Lower leg skin (tissue), 4 donors: ENCODE measurements around the gene DHRS7C. TPM values are rescaled to one million over a fixed set of nuclear protein-coding genes. Genes with fewer than 3 reads are reported as not detected.

Source experiments
- DNase-seq, 2 donors: peaks; one replicate each; pipeline ENCODE4 v3.0.0-alpha.2; 2019; ENCODE audit warnings: low spot score in 2 of 2
- H3K4me3 ChIP-seq: fragments of 200-600 bp; sonication (generic); 2 replicates; pipeline ENCODE4 v1.5.1; 2017; ENCODE audit warnings: mild to moderate bottlenecking, low read depth; ENCODE audit not compliant: poor library complexity, severe bottlenecking
- POLR2A ChIP-seq, 2 donors: fragments of 450-650 bp; IDR thresholded peaks; one replicate each; pipeline ENCODE4 v1.6.1; 2016 to 2017; ENCODE audit warnings: antibody characterized with exemption in 2 of 2, mild to moderate bottlenecking in 1 of 2, moderate library complexity in 1 of 2
- WGBS, 2 donors: methylation state at CpG; one replicate each; pipeline ENCODE4 v1.1.5; 2018; 5-methylcytosine and 5-hydroxymethylcytosine counted together
- intact Hi-C: fragments of 100-400 bp; cut with DNase I; formaldehyde crosslinking; loops from one replicate; pipeline ENCODE4 v1.15.0; 2023; ENCODE audit warnings: low total_unique reads
- total RNA-seq, 4 donors: library from RNA; depleted of rRNA; stranded (reverse); fragments of >200 nt; gene quantifications; one replicate each; pipeline ENCODE4 v1.1.0, GENCODE V29; 2016
- TF ChIP-seq, protein P1 (sequence below), 3 donors: fragments of 450-650 bp; IDR thresholded peaks; one replicate each; pipeline ENCODE4 v1.5.1; 2016; ENCODE audit warnings: antibody characterized with exemption in 3 of 3, mild to moderate bottlenecking in 3 of 3, moderate library complexity in 2 of 3

The DHRS7C gene
- total RNA-seq, 4 donors from 2014 or later, result not detected

DNA sequence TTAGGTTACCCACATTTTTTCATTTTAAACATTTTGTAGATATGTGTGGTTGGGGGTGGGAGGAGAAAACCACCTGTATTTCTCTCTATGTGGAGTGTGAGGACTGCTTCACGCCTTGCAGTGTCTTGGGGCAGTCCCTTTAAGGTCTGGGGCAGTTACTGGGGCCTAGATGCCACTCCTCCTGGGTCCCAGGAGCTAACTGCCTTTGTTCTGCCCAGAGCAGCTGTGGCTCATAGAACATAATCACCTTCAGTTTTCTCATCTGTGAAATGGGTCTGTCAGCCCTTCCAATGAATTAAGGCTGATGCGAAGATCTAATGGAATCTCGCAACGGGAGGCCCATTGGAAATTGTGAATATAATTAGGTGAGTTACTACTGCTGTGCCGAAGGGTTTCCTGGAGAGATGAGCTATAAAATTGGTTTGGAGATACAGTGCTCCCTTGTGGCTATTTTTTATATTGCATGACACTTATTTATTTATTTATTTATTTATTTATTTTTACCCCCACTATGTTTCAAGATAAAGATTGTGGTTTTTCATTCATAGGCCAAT is 22.9 kb downstream of the DHRS7C start:
- intact Hi-C loops, result no loop called here

DNA sequence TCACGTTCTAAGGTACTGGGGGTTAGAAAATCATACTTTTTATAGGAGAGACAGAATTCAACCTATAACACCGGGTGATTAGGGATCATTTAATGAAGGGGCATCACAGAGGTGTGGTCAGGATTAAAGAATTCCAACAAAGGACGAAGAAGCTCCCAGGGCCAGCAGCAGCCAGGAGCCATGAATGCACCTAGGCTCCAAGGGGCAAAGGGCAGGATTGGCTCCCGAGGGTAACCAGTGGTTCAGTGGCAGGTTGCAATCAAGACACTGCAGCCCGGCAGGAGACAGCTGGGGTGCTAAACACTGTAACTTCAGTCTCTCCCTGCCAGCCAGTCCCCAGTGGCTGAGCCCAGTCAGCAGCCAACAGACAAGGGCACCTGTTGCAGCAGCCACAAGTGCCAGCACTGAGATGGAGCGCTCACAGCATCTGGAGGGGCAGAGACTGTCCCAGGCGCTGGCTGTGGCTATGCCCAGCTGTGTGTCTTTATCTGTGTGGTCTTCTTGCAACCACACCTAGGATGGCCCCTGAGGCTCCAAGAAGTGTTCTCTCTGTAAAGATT is 23.9 kb downstream of the DHRS7C start:
- no peak for DNase-seq
- 83 to 86% methylated on average over 6 to 7 of the region's 7 CpGs for WGBS, 2 donors
- H3K4me3 ChIP-seq, result no peak overlapping the region
- intact Hi-C loops, result no loop called here
- TF ChIP-seq, protein P1, sequence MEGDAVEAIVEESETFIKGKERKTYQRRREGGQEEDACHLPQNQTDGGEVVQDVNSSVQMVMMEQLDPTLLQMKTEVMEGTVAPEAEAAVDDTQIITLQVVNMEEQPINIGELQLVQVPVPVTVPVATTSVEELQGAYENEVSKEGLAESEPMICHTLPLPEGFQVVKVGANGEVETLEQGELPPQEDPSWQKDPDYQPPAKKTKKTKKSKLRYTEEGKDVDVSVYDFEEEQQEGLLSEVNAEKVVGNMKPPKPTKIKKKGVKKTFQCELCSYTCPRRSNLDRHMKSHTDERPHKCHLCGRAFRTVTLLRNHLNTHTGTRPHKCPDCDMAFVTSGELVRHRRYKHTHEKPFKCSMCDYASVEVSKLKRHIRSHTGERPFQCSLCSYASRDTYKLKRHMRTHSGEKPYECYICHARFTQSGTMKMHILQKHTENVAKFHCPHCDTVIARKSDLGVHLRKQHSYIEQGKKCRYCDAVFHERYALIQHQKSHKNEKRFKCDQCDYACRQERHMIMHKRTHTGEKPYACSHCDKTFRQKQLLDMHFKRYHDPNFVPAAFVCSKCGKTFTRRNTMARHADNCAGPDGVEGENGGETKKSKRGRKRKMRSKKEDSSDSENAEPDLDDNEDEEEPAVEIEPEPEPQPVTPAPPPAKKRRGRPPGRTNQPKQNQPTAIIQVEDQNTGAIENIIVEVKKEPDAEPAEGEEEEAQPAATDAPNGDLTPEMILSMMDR (IDR thresholded peaks at IDR 0.05), result no peak
- TF ChIP-seq POLR2A (IDR thresholded peaks at IDR 0.05), result no peak

More for the DNA sequence above, 22.9 kb downstream of the DHRS7C start:
- WGBS, 2 donors, result 32 to 37% methylated on average over 5 of the region's 5 CpGs
- no peak for TF ChIP-seq POLR2A (IDR thresholded peaks at IDR 0.05)
- TF ChIP-seq, protein P1 (IDR thresholded peaks at IDR 0.05), result no peak
- no peak for DNase-seq
- no peak overlapping the region for H3K4me3 ChIP-seq

DNA sequence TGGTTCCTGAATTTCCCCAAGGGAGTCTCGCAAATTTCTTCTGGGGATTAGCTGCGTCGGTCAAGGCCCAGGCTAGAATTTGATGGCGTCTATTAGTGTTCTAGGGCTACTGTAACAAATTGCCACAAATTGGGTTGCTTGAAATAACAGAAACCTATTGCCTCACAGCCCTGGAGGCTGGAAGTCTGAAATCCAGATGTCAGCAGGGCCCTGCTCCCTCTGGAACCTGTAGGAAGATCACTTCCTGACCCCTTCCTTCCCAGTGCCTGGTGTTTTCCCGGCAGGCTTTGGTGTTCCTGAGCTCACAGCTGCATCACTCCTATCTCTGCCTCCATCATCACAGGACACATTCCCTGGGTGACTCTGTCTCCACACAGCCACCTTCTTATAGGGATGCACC is 24.4 kb downstream of the DHRS7C start:
- no peak for TF ChIP-seq POLR2A (IDR thresholded peaks at IDR 0.05)
- TF ChIP-seq, protein P1 (IDR thresholded peaks at IDR 0.05), result no peak
- no peak for DNase-seq
- WGBS, 2 donors, result 71 to 73% methylated on average over 5 of the region's 5 CpGs
- H3K4me3 ChIP-seq, result no peak overlapping the region
- intact Hi-C loops, result no loop called here

DNA sequence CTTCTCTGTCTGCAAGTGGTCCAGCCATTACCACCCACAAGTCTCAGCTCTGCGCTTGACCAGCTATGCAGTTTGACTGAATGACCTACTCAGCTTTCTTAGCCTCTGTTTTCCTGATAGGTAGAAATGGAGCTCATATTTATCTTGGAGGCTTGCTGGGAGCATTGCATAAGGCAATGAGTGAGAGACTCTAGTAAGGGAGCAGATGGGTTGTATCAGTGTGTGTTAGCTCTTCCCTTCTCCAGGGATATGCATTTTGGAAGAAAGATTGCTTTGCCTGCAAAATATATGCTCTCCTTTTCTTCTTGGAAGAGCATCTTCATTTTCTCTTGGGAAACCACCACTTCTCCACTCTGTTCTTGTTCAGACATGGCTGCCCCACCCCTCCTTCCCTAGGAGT is 26.1 kb downstream of the DHRS7C start:
- TF ChIP-seq POLR2A (IDR thresholded peaks at IDR 0.05), result no peak
- TF ChIP-seq, protein P1 (IDR thresholded peaks at IDR 0.05), result no peak
- H3K4me3 ChIP-seq, result no peak overlapping the region
- no peak for DNase-seq
- intact Hi-C loops, result no loop called here
- WGBS, 2 donors, result 86 to 100% methylated on average over 1 of the region's 1 CpG

DNA sequence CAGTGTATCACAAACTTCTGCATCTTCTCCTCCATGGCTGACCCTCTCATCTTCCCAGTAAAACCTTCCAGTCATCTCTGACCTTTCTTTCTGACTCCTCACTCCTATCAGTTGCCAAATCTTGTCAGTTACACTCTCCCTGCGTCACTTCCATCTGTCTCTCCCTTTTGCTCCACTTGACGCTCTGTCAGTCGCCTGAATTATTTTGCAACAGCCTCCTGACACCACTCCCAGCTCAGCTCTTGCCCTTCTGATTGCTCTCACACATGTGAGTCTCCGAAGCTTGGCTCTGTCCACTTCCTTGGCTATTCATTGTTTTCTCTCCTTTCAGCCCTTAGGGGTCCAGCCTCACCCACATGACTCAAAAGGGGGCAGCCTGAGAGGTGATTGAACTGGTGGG is 27.7 kb downstream of the DHRS7C start:
- no peak for DNase-seq
- 37 to 47% methylated on average over 4 of the region's 4 CpGs for WGBS, 2 donors
- no peak overlapping the region for H3K4me3 ChIP-seq
- TF ChIP-seq POLR2A (IDR thresholded peaks at IDR 0.05), result no peak
- TF ChIP-seq, protein P1 (IDR thresholded peaks at IDR 0.05), result no peak
- intact Hi-C loops, result no loop called here

DNA sequence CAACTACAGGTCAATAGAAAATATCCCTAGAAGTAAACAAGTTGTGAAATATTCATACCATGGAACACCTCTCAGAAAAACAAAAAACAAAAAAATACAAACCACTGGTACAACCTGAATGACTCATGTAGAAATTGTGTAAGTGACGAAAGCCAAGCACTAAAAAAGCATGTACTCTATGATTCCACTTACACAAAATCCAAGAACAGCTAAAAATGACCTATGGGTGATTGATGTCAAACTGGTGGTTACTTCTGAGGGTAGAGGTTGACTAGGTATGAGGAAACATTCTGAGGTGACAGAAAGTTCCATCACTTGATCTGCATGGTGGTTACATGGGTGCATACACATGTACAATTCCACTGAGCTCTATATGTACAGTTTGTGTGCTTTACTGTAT is 31.1 kb downstream of the DHRS7C start:
- no peak overlapping the region for H3K4me3 ChIP-seq
- TF ChIP-seq, protein P1 (IDR thresholded peaks at IDR 0.05), result no peak
- TF ChIP-seq POLR2A (IDR thresholded peaks at IDR 0.05), result no peak
- intact Hi-C loops, result no loop called here
- WGBS, 2 donors, result 73 to 83% methylated on average over 1 of the region's 1 CpG
- DNase-seq, result no peak
